Activated T-cell treated with anti-CD3 and anti-CD28 coated beads for 1 hour (primary cell): ENCODE measurements around the gene CCL28.
"Not testable (repeated sequence)": the region's sequence is repeated elsewhere in the genome, so short reads cannot be mapped to it uniquely, and the experiment has no call there.

Experiments
- DNase-seq: peaks from one replicate; pipeline ENCODE4 v3.0.0-alpha.2; 2020; ENCODE audit warnings: low read depth

The CCL28 gene, protein sequence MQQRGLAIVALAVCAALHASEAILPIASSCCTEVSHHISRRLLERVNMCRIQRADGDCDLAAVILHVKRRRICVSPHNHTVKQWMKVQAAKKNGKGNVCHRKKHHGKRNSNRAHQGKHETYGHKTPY

DNA sequence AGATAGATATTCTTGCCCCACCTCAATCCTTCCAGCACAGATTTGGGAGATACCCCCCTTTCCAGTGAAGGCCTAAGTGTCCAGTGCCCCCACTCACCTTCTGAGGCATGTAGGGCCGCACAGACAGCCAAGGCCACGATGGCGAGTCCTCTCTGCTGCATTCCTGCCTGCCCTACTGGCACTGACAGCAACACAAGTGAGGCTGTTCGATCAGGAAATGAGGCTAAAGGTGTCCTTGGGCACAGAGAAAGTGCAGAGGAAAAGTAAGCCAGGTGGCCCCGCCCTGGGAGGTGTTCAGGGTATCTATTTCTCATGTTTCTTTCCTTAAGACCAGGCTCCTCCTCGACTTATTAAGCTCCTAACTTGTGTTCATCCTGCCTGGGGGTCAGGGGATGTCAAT is at the start of gene CCL28:
Gene CCL28, minus strand, starts transcription at position 236 of the 400 bp plus-strand sequence. Its CDS starts 75 bp downstream, at position 161.
- DNase-seq: no peak

GRCh38 chr5:43461066-43461465 is 48.9 kb upstream of the CCL28 start:
- no peak for DNase-seq

- DNase-seq: no peak
These were observed 44.4 kb upstream of the CCL28 start for GRCh38 chr5:43456556-43456955.

DNA sequence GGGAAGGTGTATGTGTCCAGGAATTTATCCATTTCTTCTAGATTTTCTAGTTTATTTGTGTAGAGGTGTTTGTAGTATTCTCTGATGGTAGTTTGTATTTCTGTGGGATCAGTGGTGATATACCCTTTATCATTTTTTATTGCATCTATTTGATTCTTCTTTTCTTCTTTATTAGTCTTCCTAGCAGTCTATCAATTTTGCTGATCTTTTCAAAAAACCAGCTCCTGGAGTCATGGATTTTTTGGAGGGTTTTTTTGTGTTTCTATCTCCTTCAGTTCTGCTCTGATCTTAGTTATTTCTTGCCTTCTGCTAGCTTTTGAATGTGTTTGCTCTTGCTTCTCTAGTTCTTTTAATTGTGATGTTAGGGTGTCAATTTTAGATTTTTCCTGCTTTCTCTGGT is 29.4 kb upstream of the CCL28 start:
- not testable (repeated sequence) for DNase-seq

DNA sequence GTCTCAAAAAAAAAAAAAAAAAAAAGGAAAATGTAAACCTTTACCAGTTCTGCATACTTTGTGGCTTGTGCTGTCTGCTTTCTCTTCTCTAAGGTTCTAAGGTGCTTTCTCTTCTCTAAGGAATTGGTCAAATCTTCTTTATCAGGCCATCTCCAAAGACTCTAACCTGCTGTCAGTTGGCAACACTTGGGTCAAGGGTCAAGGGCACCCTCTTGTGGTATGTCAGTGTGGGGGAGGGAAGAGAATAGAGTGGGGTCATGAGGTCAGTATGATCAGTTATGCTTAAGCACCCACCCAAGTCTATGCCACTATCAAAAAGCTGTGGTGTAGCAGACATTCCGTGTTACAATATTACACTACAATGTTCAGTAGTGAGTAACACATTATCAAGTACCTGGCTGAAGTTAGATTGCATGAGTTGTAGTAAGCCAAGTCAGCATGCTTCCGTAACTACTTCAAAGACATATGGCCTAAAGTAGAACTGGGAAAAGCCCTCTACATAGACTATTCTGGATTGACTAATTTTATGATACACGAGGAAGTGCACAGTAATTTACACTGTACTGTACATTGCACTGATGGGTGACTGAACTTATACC is 25.0 kb upstream of the CCL28 start:
- DNase-seq: no peak

GRCh38 chr5:43433382-43433781 is 21.2 kb upstream of the CCL28 start:
- DNase-seq: no peak

GRCh38 chr5:43432486-43433375 is 20.5 kb upstream of the CCL28 start:
- no peak for DNase-seq

GRCh38 chr5:43429706-43430105 is 17.5 kb upstream of the CCL28 start:
- no peak for DNase-seq

GRCh38 chr5:43429016-43429415 is 16.8 kb upstream of the CCL28 start:
- no peak for DNase-seq

GRCh38 chr5:43427306-43427705 is 15.1 kb upstream of the CCL28 start:
- no peak for DNase-seq

DNA sequence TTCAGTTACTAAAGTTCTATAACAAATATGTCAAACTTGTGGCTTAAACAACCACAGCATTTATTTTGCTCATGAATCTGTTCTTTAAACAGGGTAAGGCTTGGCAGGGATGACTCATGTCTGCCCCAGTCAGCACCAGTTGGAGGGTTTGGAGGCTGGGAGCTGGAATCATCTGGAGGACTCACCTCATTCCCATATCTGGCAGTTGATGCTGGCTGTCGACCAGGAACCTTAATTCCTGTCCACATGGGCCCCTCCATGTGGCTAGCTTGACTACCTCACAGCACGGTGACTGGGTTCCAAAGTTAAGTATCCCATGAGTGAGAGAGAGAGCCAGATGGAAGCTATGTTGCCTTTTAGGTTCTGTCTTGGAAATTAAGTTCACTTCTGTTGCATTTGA is 13.8 kb upstream of the CCL28 start:
- no peak for DNase-seq

- not testable (repeated sequence) for DNase-seq
These were observed 10.9 kb upstream of the CCL28 start for GRCh38 chr5:43423086-43423485.

- no peak for DNase-seq
These were observed 10.0 kb upstream of the CCL28 start for GRCh38 chr5:43422143-43422542.

GRCh38 chr5:43421450-43422133 is 9.4 kb upstream of the CCL28 start:
- DNase-seq: no peak

- no peak for DNase-seq
These were observed 8.1 kb upstream of the CCL28 start for GRCh38 chr5:43420241-43420640.

DNA sequence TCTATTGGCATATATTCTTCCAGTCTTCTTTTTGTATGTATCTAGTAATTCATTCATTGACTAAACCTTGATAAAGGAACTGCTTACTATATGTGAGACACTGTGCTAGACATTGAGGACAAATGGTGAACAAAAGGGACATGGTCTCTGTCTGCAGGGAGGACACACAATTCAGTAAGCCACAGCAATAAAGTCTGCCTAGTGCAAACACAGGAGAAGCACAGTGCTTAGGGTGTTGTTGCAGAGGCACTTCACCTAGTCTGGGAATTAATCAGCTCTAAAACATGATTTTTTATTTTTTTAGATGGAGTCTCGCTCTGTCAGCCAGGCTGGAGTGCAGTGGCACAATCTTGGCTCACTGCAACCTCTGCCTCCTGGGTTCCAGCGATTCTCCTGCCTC is 6.4 kb upstream of the CCL28 start:
- DNase-seq: no peak

DNA sequence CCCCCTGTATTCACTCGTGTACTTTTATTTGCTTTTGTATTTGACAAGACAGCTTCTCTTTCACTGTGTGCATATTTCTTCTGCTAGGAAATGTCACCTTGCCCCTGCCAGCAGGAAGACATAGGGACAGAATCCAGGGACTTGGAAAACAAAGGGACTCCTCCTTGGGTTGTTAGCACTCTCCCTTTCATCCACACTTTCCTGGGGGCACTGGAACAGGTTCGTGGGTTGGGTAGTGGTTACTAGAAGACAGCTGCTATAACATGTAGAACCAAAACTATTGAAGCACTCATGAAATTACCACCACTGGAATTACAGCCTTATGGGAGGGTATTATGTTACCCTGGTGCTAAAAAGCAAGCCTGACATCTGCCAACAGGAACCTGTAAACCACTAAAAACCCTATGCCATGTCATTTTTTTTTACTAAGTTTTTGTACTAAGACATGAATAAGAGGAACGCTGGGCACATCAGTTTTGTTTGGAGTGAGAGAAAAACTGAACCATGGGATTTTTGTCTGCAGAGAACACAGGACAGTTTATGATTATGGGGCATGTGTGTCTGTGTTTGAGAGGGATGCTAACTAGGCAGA is 4.7 kb upstream of the CCL28 start:
- no peak for DNase-seq

GRCh38 chr5:43415935-43416802 is 4.0 kb upstream of the CCL28 start:
- DNase-seq: no peak

DNA sequence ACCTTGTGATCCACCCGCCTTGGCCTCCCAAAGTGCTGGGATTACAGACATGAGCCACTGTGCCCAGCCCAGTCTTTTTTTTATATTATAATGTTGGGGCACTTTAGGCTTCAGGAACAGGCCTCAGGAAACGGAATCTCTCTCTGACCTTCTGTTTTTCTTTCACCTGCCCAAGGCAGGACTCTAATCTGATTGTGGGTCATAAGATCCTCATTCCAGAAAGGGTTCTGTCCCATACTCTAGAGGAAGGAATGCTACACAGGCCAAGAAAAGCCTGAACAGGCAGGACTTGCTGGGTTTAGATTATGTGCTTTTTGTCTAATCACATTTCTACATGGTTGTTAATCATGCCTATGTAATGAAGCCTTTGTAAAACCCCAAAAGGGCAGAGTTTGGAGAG is 1.8 kb upstream of the CCL28 start:
- DNase-seq: no peak

GRCh38 chr5:43412644-43413043 is 453 bp upstream of the CCL28 start:
- DNase-seq: no peak

DNA sequence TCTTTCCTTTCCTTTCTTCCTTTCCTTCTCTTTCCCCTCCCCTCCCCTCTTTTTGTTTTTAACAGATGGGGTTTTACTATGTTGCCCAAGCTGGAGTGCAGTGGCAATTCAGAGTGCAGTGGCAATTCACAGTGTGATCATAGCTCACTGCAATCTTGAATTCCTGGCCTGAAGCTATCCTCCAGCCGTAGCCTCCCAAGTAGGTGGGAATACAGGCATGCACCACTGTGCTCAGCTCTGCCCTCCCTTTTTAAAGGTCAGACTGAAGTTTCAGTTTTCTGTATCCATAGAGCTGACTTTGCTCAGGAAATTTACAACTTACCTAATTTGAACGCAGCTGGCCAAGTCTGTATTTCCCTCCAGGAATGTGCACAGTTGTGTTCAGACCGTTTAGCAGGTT is 696 bp downstream of the CCL28 start:
- DNase-seq: no peak
